WTC11 (cell line): ENCODE measurements around the gene CPT2. TPM values are rescaled to one million over a fixed set of nuclear protein-coding genes. Genes with fewer than 3 reads are reported as not detected.

Experiments used
- ATAC-seq: fragments of 200-7000 bp; cut with Tn5 transposase; 2 replicates; pipeline ENCODE4 v1.10.0; 2021; ENCODE audit warnings: mild to moderate bottlenecking, moderate library complexity
- CTCF ChIA-PET: fragments of 300-600 bp; sonication (Branson Sonifier 250); formaldehyde crosslinking; loops from one replicate; lab custom pipeline; 2021; ENCODE audit warnings: antibody characterized with exemption; lab: Charles Lee
- POLR2A ChIA-PET: fragments of 350-600 bp; sonication (Branson Sonifier 250); formaldehyde crosslinking; loops from one replicate; lab custom pipeline; 2021; ENCODE audit warnings: antibody characterized with exemption; lab: Charles Lee
- DNase-seq: peaks from one replicate; pipeline ENCODE4 v3.0.0; 2021; ENCODE audit warnings: low spot score
- H3K27ac Mint-ChIP-seq: 2 replicates; pipeline ENCODE4 v1.8.0; 2021; ENCODE audit warnings: mixed read lengths
- H3K27me3 Mint-ChIP-seq: 2 replicates; pipeline ENCODE4 v1.8.0; 2021; ENCODE audit warnings: low read depth, mild to moderate bottlenecking, moderate library complexity, mixed read lengths
- H3K36me3 Mint-ChIP-seq: 2 replicates; pipeline ENCODE4 v1.8.0; 2021; ENCODE audit warnings: mixed read lengths
- H3K4me1 Mint-ChIP-seq: 2 replicates; pipeline ENCODE4 v1.8.0; 2022; ENCODE audit warnings: mixed read lengths
- H3K4me3 Mint-ChIP-seq: 2 replicates; pipeline ENCODE4 v1.8.0; 2021; ENCODE audit warnings: mild to moderate bottlenecking, moderate library complexity, mixed read lengths
- H3K9me3 Mint-ChIP-seq: 2 replicates; pipeline ENCODE4 v1.8.0; 2021; ENCODE audit warnings: mixed read lengths
- CBFB ChIP-seq: sonication (generic); formaldehyde crosslinking; IDR thresholded peaks from 2 replicates; pipeline ENCODE4 v1.8.1; 2022; ENCODE audit warnings: mild to moderate bottlenecking, low read depth, missing genetic modification reagents
- FOXP1 ChIP-seq: sonication (generic); formaldehyde crosslinking; IDR thresholded peaks from 2 replicates; pipeline ENCODE4 v1.8.0; 2022; ENCODE audit warnings: missing genetic modification reagents, mild to moderate bottlenecking, moderate library complexity, borderline replicate concordance
- GTF2I ChIP-seq: fragments of 250-450 bp; sonication (Bioruptor Pico); conservative IDR thresholded peaks from 2 replicates; pipeline ENCODE4 v1.4.0; 2021; ENCODE audit warnings: mild to moderate bottlenecking
- IRF2 ChIP-seq: sonication (generic); formaldehyde crosslinking; IDR thresholded peaks from 2 replicates; pipeline ENCODE4 v1.8.0; 2022; ENCODE audit warnings: low read depth, missing genetic modification reagents, borderline replicate concordance
- NR3C1 ChIP-seq: sonication (generic); formaldehyde crosslinking; conservative IDR thresholded peaks from 2 replicates; pipeline ENCODE4 v1.8.1; 2023; ENCODE audit warnings: low read depth, mild to moderate bottlenecking, missing genetic modification reagents
- PRRX2 ChIP-seq: fragments of 250-450 bp; sonication (Bioruptor Pico); IDR thresholded peaks from 2 replicates; pipeline ENCODE4 v1.8.0; 2021; ENCODE audit warnings: mild to moderate bottlenecking
- RORB ChIP-seq: fragments of 250-450 bp; sonication (Bioruptor Pico); IDR thresholded peaks from 2 replicates; pipeline ENCODE4 v1.9.0; 2021; ENCODE audit warnings: mild to moderate bottlenecking
- SMAD3 ChIP-seq: sonication (generic); formaldehyde crosslinking; IDR thresholded peaks from 2 replicates; pipeline ENCODE4 v1.8.0; 2022; ENCODE audit warnings: missing genetic modification reagents, mild to moderate bottlenecking, borderline replicate concordance
- TP53 ChIP-seq: sonication (generic); formaldehyde crosslinking; IDR thresholded peaks from 2 replicates; pipeline ENCODE4 v1.8.1; 2023; ENCODE audit warnings: mild to moderate bottlenecking, missing genetic modification reagents
- ZBTB21 ChIP-seq: sonication (generic); formaldehyde crosslinking; IDR thresholded peaks from 2 replicates; pipeline ENCODE4 v1.8.1; 2023; ENCODE audit warnings: mild to moderate bottlenecking, missing genetic modification reagents, borderline replicate concordance
- ZNF138 ChIP-seq: sonication (generic); formaldehyde crosslinking; conservative IDR thresholded peaks from 2 replicates; pipeline ENCODE4 v1.8.1; 2022; ENCODE audit warnings: mild to moderate bottlenecking, moderate library complexity, missing genetic modification reagents
- total RNA-seq: library from RNA; stranded (reverse); gene quantifications from 3 replicates; pipeline ENCODE4 v1.2.3, GENCODE V29; 2021
- TF ChIP-seq, protein P1 (sequence below): sonication (generic); formaldehyde crosslinking; IDR thresholded peaks from 2 replicates; pipeline ENCODE4 v1.8.1; 2022; ENCODE audit warnings: missing genetic modification reagents, borderline replicate concordance
- TF ChIP-seq, protein P2 (sequence below): sonication (generic); formaldehyde crosslinking; IDR thresholded peaks from 2 replicates; pipeline ENCODE4 v1.8.0; 2022; ENCODE audit warnings: mild to moderate bottlenecking, missing genetic modification reagents
- TF ChIP-seq, protein P3 (sequence below): sonication (generic); formaldehyde crosslinking; conservative IDR thresholded peaks from 2 replicates; pipeline ENCODE4 v1.8.1; 2022; ENCODE audit warnings: mild to moderate bottlenecking, missing genetic modification reagents
- TF ChIP-seq, protein P4 (sequence below): sonication (generic); formaldehyde crosslinking; IDR thresholded peaks from 2 replicates; pipeline ENCODE4 v1.8.0; 2022; ENCODE audit warnings: mild to moderate bottlenecking, missing genetic modification reagents
- TF ChIP-seq, protein P5 (sequence below): fragments of 250-450 bp; sonication (Bioruptor Pico); IDR thresholded peaks from 2 replicates; pipeline ENCODE4 v1.9.0; 2021; ENCODE audit warnings: mild to moderate bottlenecking, borderline replicate concordance
- TF ChIP-seq, protein P6 (sequence below): sonication (generic); formaldehyde crosslinking; IDR thresholded peaks from 2 replicates; pipeline ENCODE4 v1.8.1; 2023; ENCODE audit warnings: mild to moderate bottlenecking, missing genetic modification reagents, moderate library complexity
- TF ChIP-seq, protein P7 (sequence below): sonication (generic); formaldehyde crosslinking; IDR thresholded peaks from 2 replicates; pipeline ENCODE4 v1.8.1; 2023; ENCODE audit warnings: mild to moderate bottlenecking, moderate library complexity, missing genetic modification reagents

CPT2 gene
- total RNA-seq, 1 experiment from 2014 or later, result 33.7 TPM

DNA sequence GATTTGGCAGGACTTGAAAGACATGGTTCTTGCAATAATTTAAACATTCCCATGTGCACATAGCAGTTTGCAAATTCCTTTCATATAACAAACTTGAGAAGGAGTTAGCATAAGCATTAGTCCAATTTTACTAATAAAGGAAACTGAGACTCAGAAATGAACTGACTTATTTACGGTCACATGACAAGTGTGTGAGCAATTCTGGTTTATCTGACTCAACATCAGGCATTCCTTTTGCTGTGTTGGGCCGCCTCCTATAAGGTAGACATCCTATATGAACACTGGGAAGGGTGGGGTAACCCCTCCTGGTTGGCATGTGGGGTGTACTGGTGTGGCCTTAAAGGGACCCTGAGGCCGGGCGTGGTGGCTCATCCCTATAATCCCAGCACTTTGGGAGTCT, 8.5 kb upstream of the CPT2 start (continued):
- TF ChIP-seq, protein P1, sequence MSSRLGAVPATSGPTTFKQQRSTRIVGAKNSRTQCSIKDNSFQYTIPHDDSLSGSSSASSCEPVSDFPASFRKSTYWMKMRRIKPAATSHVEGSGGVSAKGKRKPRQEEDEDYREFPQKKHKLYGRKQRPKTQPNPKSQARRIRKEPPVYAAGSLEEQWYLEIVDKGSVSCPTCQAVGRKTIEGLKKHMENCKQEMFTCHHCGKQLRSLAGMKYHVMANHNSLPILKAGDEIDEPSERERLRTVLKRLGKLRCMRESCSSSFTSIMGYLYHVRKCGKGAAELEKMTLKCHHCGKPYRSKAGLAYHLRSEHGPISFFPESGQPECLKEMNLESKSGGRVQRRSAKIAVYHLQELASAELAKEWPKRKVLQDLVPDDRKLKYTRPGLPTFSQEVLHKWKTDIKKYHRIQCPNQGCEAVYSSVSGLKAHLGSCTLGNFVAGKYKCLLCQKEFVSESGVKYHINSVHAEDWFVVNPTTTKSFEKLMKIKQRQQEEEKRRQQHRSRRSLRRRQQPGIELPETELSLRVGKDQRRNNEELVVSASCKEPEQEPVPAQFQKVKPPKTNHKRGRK (CRISPR knock-in tag), result no peak
- TF ChIP-seq ZBTB21 (CRISPR knock-in tag), result no peak
- TF ChIP-seq PRRX2 (CRISPR knock-in tag), result no peak

DNA sequence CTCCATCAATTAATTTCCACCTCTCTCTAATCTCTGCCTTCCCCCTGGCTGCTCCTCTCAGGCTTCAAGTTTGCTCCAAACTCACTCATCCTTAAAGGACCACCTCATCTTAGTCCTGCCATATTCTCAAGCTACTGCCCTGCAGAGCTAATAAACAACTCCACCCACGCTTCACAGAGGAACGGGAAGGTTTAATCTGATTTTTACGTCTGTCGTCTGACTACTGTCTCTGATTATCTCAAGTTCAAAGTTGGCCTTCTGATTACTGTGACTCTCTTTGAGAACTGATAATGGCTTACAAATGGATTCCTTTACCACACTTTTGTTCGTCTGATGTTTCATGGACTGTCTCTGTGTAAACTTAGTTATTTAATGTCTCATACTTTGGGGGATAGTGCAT, 7.6 kb upstream of the CPT2 start:
- no peak for DNase-seq
- no peaks in the 10 kb centered on the region for H3K36me3 Mint-ChIP-seq
- H3K27ac Mint-ChIP-seq, result no peak overlapping the region
- ATAC-seq, result no peak
- TF ChIP-seq RORB (CRISPR knock-in tag) (no peak), FOXP1 (CRISPR knock-in tag) (no peak), NR3C1 (CRISPR knock-in tag) (no peak), IRF2 (CRISPR knock-in tag) (no peak), CBFB (no peak), TP53 (CRISPR knock-in tag) (no peak)
- TF ChIP-seq, protein P2, sequence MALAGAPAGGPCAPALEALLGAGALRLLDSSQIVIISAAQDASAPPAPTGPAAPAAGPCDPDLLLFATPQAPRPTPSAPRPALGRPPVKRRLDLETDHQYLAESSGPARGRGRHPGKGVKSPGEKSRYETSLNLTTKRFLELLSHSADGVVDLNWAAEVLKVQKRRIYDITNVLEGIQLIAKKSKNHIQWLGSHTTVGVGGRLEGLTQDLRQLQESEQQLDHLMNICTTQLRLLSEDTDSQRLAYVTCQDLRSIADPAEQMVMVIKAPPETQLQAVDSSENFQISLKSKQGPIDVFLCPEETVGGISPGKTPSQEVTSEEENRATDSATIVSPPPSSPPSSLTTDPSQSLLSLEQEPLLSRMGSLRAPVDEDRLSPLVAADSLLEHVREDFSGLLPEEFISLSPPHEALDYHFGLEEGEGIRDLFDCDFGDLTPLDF (CRISPR knock-in tag), result no peak
- TF ChIP-seq, protein P3, sequence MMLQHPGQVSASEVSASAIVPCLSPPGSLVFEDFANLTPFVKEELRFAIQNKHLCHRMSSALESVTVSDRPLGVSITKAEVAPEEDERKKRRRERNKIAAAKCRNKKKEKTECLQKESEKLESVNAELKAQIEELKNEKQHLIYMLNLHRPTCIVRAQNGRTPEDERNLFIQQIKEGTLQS (CRISPR knock-in tag), result no peak
- TF ChIP-seq, protein P4, sequence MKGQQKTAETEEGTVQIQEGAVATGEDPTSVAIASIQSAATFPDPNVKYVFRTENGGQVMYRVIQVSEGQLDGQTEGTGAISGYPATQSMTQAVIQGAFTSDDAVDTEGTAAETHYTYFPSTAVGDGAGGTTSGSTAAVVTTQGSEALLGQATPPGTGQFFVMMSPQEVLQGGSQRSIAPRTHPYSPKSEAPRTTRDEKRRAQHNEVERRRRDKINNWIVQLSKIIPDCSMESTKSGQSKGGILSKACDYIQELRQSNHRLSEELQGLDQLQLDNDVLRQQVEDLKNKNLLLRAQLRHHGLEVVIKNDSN (CRISPR knock-in tag), result no peak
- H3K27me3 Mint-ChIP-seq, result peaks cover 6% of the 10 kb centered on the region
- ChIA-PET POLR2A (no interaction called here), CTCF (no interaction called here)
- H3K4me1 Mint-ChIP-seq, result peaks cover 10% of the 10 kb centered on the region
- no peaks in the 10 kb centered on the region for H3K9me3 Mint-ChIP-seq
- no peak overlapping the region for H3K4me3 Mint-ChIP-seq

DNA sequence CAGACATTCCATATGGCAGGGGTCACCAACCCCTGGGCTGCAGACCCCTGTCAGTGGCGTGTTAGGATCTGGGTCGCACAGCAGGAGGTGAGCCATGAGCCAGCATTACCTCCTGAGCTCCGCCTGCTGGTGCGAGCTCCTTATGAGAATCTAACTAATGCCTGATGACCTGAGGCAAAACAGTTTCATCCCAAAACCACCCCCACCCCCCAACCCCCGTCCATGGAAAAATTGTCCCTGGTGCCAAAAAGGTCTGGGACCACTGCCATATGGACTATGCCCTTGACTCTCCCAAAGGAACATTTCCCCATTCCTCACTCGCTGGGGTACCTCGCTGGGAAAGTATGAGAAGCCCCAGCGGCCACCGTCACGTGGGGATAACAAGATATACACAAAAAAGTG, 6.4 kb upstream of the CPT2 start:
- DNase-seq, result peak; percentile 34
- TF ChIP-seq GTF2I (CRISPR knock-in tag), result no peak
- no peak for TF ChIP-seq SMAD3 (CRISPR knock-in tag)
- TF ChIP-seq, all 79 proteins: peak for 0
- Mint-ChIP-seq H3K4me1 (peaks cover 10% of the 10 kb centered on the region), H3K36me3 (no peaks in the 10 kb centered on the region), H3K4me3 (no peak overlapping the region), H3K27ac (no peak overlapping the region), H3K9me3 (no peaks in the 10 kb centered on the region), H3K27me3 (peaks cover 14% of the 10 kb centered on the region)
- CTCF ChIA-PET, result interaction anchor here (0.6 to 2.1 kb wide), 12 partner anchors 8 to 322 kb away, joined by 3 to 11 read pairs (median 4); partner anchors contain the start of genes ECHDC2 and PODN
- peak; percentile 43 for ATAC-seq
- POLR2A ChIA-PET, result no interaction called here

DNA sequence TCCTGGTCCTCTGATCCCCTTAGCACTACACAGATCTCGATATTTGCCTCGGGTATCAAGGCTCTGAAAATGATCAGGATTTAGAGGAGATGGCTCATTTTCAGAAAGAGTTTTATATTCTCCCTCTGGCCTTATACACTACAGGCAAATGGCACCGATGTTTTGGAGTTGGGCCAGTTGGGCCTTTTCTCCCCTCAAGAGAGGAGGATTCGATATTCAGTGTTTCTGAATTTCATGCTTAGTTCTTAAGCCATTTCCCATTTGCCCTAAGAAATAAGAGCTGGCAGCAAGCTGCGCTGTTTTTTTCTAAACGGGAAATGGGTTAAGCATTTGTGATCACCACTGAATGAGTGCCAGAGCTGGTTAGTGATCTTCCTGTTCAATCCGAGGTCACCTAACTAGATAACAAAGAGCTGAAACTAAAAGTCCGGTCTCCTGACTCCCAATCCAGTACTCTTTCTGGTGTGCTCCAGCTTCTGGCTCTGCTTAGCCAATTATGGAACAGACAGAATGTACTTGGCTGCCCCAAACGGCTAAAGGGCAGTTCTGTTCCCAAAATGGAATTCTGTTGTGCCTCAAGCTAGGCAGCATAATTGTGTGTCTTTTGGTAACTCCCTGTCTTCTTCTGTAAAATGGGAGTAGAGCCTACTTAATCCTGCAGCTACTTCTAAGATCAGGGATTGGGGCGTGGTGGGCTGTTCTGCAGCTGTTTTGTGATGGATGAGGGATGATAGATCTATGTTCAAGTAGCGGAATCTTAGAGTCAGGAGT, 1.2 kb upstream of the CPT2 start:
- H3K27me3 Mint-ChIP-seq, result peaks cover 23% of the 10 kb centered on the region
- H3K4me1 Mint-ChIP-seq, result peaks cover 23% of the 10 kb centered on the region
- DNase-seq (no peak), ATAC-seq (no peak)
- H3K4me3 Mint-ChIP-seq, result peak overlapping the region; percentile 93
- POLR2A ChIA-PET, result no interaction called here
- no peaks in the 10 kb centered on the region for H3K36me3 Mint-ChIP-seq
- CTCF ChIA-PET, result interaction anchor here (1.0 to 2.4 kb wide), 5 partner anchors 9 to 290 kb away, joined by 3 to 13 read pairs (median 4); no protein-coding TSS in a partner anchor
- H3K27ac Mint-ChIP-seq, result no peak overlapping the region
- H3K9me3 Mint-ChIP-seq, result no peaks in the 10 kb centered on the region
- TF ChIP-seq, protein P5, sequence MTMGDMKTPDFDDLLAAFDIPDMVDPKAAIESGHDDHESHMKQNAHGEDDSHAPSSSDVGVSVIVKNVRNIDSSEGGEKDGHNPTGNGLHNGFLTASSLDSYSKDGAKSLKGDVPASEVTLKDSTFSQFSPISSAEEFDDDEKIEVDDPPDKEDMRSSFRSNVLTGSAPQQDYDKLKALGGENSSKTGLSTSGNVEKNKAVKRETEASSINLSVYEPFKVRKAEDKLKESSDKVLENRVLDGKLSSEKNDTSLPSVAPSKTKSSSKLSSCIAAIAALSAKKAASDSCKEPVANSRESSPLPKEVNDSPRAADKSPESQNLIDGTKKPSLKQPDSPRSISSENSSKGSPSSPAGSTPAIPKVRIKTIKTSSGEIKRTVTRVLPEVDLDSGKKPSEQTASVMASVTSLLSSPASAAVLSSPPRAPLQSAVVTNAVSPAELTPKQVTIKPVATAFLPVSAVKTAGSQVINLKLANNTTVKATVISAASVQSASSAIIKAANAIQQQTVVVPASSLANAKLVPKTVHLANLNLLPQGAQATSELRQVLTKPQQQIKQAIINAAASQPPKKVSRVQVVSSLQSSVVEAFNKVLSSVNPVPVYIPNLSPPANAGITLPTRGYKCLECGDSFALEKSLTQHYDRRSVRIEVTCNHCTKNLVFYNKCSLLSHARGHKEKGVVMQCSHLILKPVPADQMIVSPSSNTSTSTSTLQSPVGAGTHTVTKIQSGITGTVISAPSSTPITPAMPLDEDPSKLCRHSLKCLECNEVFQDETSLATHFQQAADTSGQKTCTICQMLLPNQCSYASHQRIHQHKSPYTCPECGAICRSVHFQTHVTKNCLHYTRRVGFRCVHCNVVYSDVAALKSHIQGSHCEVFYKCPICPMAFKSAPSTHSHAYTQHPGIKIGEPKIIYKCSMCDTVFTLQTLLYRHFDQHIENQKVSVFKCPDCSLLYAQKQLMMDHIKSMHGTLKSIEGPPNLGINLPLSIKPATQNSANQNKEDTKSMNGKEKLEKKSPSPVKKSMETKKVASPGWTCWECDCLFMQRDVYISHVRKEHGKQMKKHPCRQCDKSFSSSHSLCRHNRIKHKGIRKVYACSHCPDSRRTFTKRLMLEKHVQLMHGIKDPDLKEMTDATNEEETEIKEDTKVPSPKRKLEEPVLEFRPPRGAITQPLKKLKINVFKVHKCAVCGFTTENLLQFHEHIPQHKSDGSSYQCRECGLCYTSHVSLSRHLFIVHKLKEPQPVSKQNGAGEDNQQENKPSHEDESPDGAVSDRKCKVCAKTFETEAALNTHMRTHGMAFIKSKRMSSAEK (CRISPR knock-in tag), result no peak
- TF ChIP-seq TP53 (CRISPR knock-in tag) (no peak), ZNF138 (CRISPR knock-in tag) (no peak), CBFB (no peak)
- TF ChIP-seq, protein P6, sequence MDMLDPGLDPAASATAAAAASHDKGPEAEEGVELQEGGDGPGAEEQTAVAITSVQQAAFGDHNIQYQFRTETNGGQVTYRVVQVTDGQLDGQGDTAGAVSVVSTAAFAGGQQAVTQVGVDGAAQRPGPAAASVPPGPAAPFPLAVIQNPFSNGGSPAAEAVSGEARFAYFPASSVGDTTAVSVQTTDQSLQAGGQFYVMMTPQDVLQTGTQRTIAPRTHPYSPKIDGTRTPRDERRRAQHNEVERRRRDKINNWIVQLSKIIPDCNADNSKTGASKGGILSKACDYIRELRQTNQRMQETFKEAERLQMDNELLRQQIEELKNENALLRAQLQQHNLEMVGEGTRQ (CRISPR knock-in tag), result no peak
- TF ChIP-seq, protein P7, sequence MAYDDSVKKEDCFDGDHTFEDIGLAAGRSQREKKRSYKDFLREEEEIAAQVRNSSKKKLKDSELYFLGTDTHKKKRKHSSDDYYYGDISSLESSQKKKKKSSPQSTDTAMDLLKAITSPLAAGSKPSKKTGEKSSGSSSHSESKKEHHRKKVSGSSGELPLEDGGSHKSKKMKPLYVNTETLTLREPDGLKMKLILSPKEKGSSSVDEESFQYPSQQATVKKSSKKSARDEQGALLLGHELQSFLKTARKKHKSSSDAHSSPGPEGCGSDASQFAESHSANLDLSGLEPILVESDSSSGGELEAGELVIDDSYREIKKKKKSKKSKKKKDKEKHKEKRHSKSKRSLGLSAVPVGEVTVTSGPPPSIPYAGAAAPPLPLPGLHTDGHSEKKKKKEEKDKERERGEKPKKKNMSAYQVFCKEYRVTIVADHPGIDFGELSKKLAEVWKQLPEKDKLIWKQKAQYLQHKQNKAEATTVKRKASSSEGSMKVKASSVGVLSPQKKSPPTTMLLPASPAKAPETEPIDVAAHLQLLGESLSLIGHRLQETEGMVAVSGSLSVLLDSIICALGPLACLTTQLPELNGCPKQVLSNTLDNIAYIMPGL (CRISPR knock-in tag), result no peak
